Panc1 (cell line): ENCODE data around the gene PRKD3. TPM values are rescaled to one million over a fixed set of nuclear protein-coding genes. Genes with fewer than 3 reads are reported as not detected.

Experiments
- ATAC-seq: fragments of 200-7000 bp; cut with Tn5 transposase; 2 replicates; pipeline ENCODE4 v1.9.1; 2020; ENCODE audit warnings: mild to moderate bottlenecking, moderate library complexity
- BruUV-seq: library from RNA; stranded (reverse); fragments of 400-500 nt; replicated peaks from 2 replicates; lab custom pipeline; 2021; lab: Mats Ljungman, UMichigan
- CTCF ChIA-PET: fragments of 300-600 bp; sonication (Branson Sonifier 250); formaldehyde crosslinking; loops from one replicate; lab custom pipeline; 2022; ENCODE audit warnings: antibody characterized with exemption; lab: Charles Lee
- POLR2A ChIA-PET: fragments of 300-600 bp; sonication (Branson Sonifier 250); formaldehyde crosslinking; loops from one replicate; lab custom pipeline; 2022; ENCODE audit warnings: antibody characterized with exemption; lab: Charles Lee
- DNase-seq: peaks from one replicate; pipeline ENCODE4 v3.0.0-alpha.2; 2010; ENCODE audit warnings: low read depth, low spot score
- H3K27ac ChIP-seq: 2 replicates; pipeline ENCODE4 v1.5.1; 2011; ENCODE audit warnings: mild to moderate bottlenecking, low read length, inconsistent platforms
- H3K27me3 ChIP-seq: fragments of 200-500 bp; sonication (Bioruptor generic); 2 replicates; pipeline ENCODE4 v1.6.0; 2014; ENCODE audit warnings: low read length, inconsistent platforms; ENCODE audit not compliant: control insufficient read depth, insufficient read depth
- H3K36me3 ChIP-seq: fragments of 200-500 bp; sonication (Bioruptor generic); 2 replicates; pipeline ENCODE4 v1.5.1; 2014; ENCODE audit warnings: inconsistent platforms, mild to moderate bottlenecking, low read length, moderate library complexity; ENCODE audit not compliant: control insufficient read depth, insufficient read depth
- H3K4me1 ChIP-seq: 2 replicates; pipeline ENCODE4 v1.5.1; 2011; ENCODE audit warnings: inconsistent platforms, mild to moderate bottlenecking, low read length, moderate library complexity; ENCODE audit not compliant: control insufficient read depth, insufficient read depth
- H3K4me3 ChIP-seq, 2 experiments: 2 replicates each; pipeline ENCODE4 v1.5.1; 2011 to 2012; ENCODE audit warnings: low read depth in 2 of 2, low read length in 2 of 2, mild to moderate bottlenecking in 2 of 2, inconsistent platforms in 1 of 2, moderate library complexity in 1 of 2
- H3K9me3 ChIP-seq: fragments of 200-500 bp; sonication (Bioruptor generic); 2 replicates; pipeline ENCODE4 v1.5.1; 2014; ENCODE audit warnings: low read depth, mild to moderate bottlenecking, inconsistent platforms, low read length, moderate library complexity; ENCODE audit not compliant: control insufficient read depth, insufficient read depth
- CTCF ChIP-seq: fragments of 450-650 bp; IDR thresholded peaks from 2 replicates; pipeline ENCODE4 v1.5.1; 2017; ENCODE audit warnings: mild to moderate bottlenecking
- POLR2AphosphoS5 ChIP-seq: IDR thresholded peaks from 2 replicates; pipeline ENCODE4 v1.6.1; 2012; ENCODE audit warnings: mild to moderate bottlenecking, low read depth, low read length, moderate library complexity
- SIN3A ChIP-seq: IDR thresholded peaks from 2 replicates; pipeline ENCODE4 v1.6.1; 2012; ENCODE audit warnings: low read depth, mild to moderate bottlenecking, low read length, moderate library complexity, borderline replicate concordance; ENCODE audit not compliant: insufficient read depth
- TCF7L2 ChIP-seq: IDR thresholded peaks from 2 replicates; pipeline ENCODE4 v1.6.1; 2011; ENCODE audit warnings: mild to moderate bottlenecking, low read depth, low read length, inconsistent platforms
- in situ Hi-C: cut with HindIII; loops from 2 replicates; pipeline ENCODE4 v1.10.0; 2016; ENCODE audit warnings: low sequenced_read_pairs, low pct_unique_long_range_greater_than_20kb
- intact Hi-C: fragments of 100-400 bp; cut with micrococcal nuclease; formaldehyde crosslinking; loops from one replicate; pipeline ENCODE4 v1.10.0; 2022; ENCODE audit not compliant: unreplicated experiment
- total RNA-seq: library from RNA; stranded (reverse); gene quantifications from one replicate; pipeline ENCODE4 v1.2.1, GENCODE V29; 2021; ENCODE audit not compliant: unreplicated experiment
- TF ChIP-seq, protein P1 (sequence below), 2 experiments: IDR thresholded peaks; 2 replicates each; pipeline ENCODE4 v1.6.1; 2011 to 2012; ENCODE audit warnings: low read depth in 2 of 2, control low read depth in 1 of 2, low read length in 1 of 2, mild to moderate bottlenecking in 1 of 2, moderate library complexity in 1 of 2; ENCODE audit not compliant: insufficient read depth in 1 of 2

PRKD3 gene
- total RNA-seq, 1 experiment from 2014 or later: 21.8 TPM

GRCh38 chr2:37302701-37303252, 21.9 kb downstream of the PRKD3 start:
- Histone ChIP-seq H3K36me3 (no peaks in the 10 kb centered on the region), H3K27me3 (no peaks in the 10 kb centered on the region), H3K4me1 (no peaks in the 10 kb centered on the region), H3K4me3 (no peak overlapping the region), H3K9me3 (no peaks in the 10 kb centered on the region), H3K27ac (no peak overlapping the region)
- no TSS peak for BruUV-seq
- TF ChIP-seq POLR2AphosphoS5 (no peak), TCF7L2 (no peak), SIN3A (no peak), CTCF (no peak)
- TF ChIP-seq, protein P1, sequence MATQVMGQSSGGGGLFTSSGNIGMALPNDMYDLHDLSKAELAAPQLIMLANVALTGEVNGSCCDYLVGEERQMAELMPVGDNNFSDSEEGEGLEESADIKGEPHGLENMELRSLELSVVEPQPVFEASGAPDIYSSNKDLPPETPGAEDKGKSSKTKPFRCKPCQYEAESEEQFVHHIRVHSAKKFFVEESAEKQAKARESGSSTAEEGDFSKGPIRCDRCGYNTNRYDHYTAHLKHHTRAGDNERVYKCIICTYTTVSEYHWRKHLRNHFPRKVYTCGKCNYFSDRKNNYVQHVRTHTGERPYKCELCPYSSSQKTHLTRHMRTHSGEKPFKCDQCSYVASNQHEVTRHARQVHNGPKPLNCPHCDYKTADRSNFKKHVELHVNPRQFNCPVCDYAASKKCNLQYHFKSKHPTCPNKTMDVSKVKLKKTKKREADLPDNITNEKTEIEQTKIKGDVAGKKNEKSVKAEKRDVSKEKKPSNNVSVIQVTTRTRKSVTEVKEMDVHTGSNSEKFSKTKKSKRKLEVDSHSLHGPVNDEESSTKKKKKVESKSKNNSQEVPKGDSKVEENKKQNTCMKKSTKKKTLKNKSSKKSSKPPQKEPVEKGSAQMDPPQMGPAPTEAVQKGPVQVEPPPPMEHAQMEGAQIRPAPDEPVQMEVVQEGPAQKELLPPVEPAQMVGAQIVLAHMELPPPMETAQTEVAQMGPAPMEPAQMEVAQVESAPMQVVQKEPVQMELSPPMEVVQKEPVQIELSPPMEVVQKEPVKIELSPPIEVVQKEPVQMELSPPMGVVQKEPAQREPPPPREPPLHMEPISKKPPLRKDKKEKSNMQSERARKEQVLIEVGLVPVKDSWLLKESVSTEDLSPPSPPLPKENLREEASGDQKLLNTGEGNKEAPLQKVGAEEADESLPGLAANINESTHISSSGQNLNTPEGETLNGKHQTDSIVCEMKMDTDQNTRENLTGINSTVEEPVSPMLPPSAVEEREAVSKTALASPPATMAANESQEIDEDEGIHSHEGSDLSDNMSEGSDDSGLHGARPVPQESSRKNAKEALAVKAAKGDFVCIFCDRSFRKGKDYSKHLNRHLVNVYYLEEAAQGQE (IDR thresholded peaks at IDR 0.05; ENCODE audit: insufficient read depth in 1 of 2, low read depth in 2 of 2, low read length in 1 of 2): no peak
- in situ Hi-C loops: no loop called here
- intact Hi-C loops: no loop called here
- ChIA-PET CTCF (no interaction called here), POLR2A (interaction anchor here (0.6 kb wide), 1 partner anchor 15 kb away, joined by 3 read pairs; no protein-coding TSS in a partner anchor)
- ATAC-seq: no peak
- DNase-seq: no peak

- no peaks in the 10 kb centered on the region for H3K36me3 ChIP-seq
- no peaks in the 10 kb centered on the region for H3K4me1 ChIP-seq
- in situ Hi-C loops (no loop called here), intact Hi-C loops (no loop called here)
- ATAC-seq (peak; percentile 65; the same call in 1 of the 2 replicates), DNase-seq (no peak)
- no peaks in the 10 kb centered on the region for H3K27me3 ChIP-seq
- CTCF ChIA-PET: no interaction called here
- no TSS peak for BruUV-seq
- TF ChIP-seq TCF7L2 (no peak), SIN3A (no peak), POLR2AphosphoS5 (no peak), CTCF (no peak)
- TF ChIP-seq, protein P1 (IDR thresholded peaks at IDR 0.05; ENCODE audit: insufficient read depth in 1 of 2, low read depth in 2 of 2, low read length in 1 of 2): no peak
- H3K27ac ChIP-seq: no peak overlapping the region
- H3K9me3 ChIP-seq: no peaks in the 10 kb centered on the region
- POLR2A ChIA-PET: no interaction called here
- H3K4me3 ChIP-seq: no peak overlapping the region
Measured at GRCh38 chr2:37301408-37301807, 23.2 kb downstream of the PRKD3 start.
